Gastrocnemius medialis (tissue), 4 donors: Measurements from ENCODE around the gene PDCD2L.

Experiments used
- CTCF ChIP-seq, 5 experiments: fragments of 450-650 bp in 3 of 5; fragments of 200-600 bp in 2 of 5; sonication (generic) in 2 of 5; IDR thresholded peaks in 4 of 5; conservative IDR thresholded peaks in 1 of 5; 1 replicate in 4 of 5; 2 replicates in 1 of 5; pipeline ENCODE4 v1.5.1; 2016 to 2019; ENCODE audit warnings: antibody characterized with exemption in 5 of 5, mild to moderate bottlenecking in 3 of 5, moderate library complexity in 3 of 5
- POLR2A ChIP-seq, 2 donors: fragments of 450-650 bp; IDR thresholded peaks; one replicate each; pipeline ENCODE4 v1.6.1; 2017; ENCODE audit warnings: antibody characterized with exemption in 2 of 2, mild to moderate bottlenecking in 2 of 2, moderate library complexity in 2 of 2

- TF ChIP-seq CTCF (IDR thresholded peaks at IDR 0.05 in 4 of 5, conservative IDR thresholded peaks at IDR 0.05 in 1 of 5) (no peak), POLR2A (IDR thresholded peaks at IDR 0.05) (no peak)
These were observed 36.6 kb upstream of the PDCD2L start for GRCh38 chr19:34367624-34367957.
